Calu3 (cell line): ENCODE measurements around the gene PLA1A. TPM values are rescaled to one million over a fixed set of nuclear protein-coding genes. Genes with fewer than 3 reads are reported as not detected.

ENCODE experiments used
- BruUV-seq: library from RNA; stranded (reverse); fragments of 400-500 nt; replicated peaks from 2 replicates; lab custom pipeline; 2021; lab: Mats Ljungman, UMichigan
- CTCF ChIA-PET: fragments of 300-600 bp; sonication (Branson Sonifier 250); formaldehyde crosslinking; loops from one replicate; lab custom pipeline; 2022; ENCODE audit warnings: antibody characterized with exemption; lab: Charles Lee
- DNase-seq: peaks from one replicate; pipeline ENCODE4 v3.0.0; 2022
- H3K27ac Mint-ChIP-seq: one replicate; pipeline ENCODE4 v1.8.0; 2022; ENCODE audit warnings: mixed read lengths; ENCODE audit not compliant: unreplicated experiment
- H3K27me3 Mint-ChIP-seq: one replicate; pipeline ENCODE4 v1.8.0; 2022; ENCODE audit warnings: mixed read lengths; ENCODE audit not compliant: unreplicated experiment
- H3K36me3 Mint-ChIP-seq: one replicate; pipeline ENCODE4 v1.8.0; 2022; ENCODE audit warnings: mild to moderate bottlenecking, moderate library complexity, mixed read lengths; ENCODE audit not compliant: insufficient read depth, unreplicated experiment
- H3K4me1 Mint-ChIP-seq: one replicate; pipeline ENCODE4 v1.8.0; 2022; ENCODE audit warnings: mild to moderate bottlenecking, low read depth, mixed read lengths; ENCODE audit not compliant: unreplicated experiment
- H3K4me3 Mint-ChIP-seq: one replicate; pipeline ENCODE4 v1.8.0; 2022; ENCODE audit warnings: mild to moderate bottlenecking, low read depth, moderate library complexity, mixed read lengths; ENCODE audit not compliant: unreplicated experiment
- H3K9me3 Mint-ChIP-seq: one replicate; pipeline ENCODE4 v1.8.0; 2022; ENCODE audit warnings: low read depth, mixed read lengths; ENCODE audit not compliant: unreplicated experiment
- intact Hi-C: fragments of 100-400 bp; cut with micrococcal nuclease; formaldehyde crosslinking; loops from one replicate; pipeline ENCODE4 v1.10.0; 2022; ENCODE audit not compliant: unreplicated experiment
- total RNA-seq: library from RNA; stranded (reverse); gene quantifications from 2 replicates; pipeline ENCODE4 v1.2.3, GENCODE V29; 2022
- TF ChIP-seq, protein P1 (sequence below): fragments of 200-600 bp; IDR thresholded peaks from one replicate; pipeline ENCODE4 v1.8.0; 2022; ENCODE audit warnings: antibody characterized with exemption; ENCODE audit not compliant: unreplicated experiment

The PLA1A gene
- total RNA-seq, 1 experiment from 2014 or later, result 0.99 TPM

DNA sequence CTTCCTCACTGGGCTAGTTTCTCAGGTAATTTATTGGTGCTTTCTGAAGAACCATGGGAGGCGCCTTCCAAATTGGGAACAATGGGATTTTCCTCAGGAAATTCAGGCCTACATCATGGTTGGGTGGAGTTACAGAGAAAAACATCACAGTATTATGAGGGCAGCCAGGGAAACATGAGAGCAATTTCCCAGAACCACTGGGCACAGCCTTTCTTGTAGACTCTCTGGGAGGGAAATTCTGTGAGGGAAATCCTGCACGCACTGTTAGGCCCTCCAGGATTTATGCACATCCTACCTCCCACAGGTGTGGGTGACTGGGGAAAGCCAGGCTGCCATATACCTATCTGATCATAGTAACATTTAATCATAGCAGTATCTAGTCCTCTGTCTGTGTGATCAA lies 49.5 kb downstream of the PLA1A start:
- TF ChIP-seq, protein P1, sequence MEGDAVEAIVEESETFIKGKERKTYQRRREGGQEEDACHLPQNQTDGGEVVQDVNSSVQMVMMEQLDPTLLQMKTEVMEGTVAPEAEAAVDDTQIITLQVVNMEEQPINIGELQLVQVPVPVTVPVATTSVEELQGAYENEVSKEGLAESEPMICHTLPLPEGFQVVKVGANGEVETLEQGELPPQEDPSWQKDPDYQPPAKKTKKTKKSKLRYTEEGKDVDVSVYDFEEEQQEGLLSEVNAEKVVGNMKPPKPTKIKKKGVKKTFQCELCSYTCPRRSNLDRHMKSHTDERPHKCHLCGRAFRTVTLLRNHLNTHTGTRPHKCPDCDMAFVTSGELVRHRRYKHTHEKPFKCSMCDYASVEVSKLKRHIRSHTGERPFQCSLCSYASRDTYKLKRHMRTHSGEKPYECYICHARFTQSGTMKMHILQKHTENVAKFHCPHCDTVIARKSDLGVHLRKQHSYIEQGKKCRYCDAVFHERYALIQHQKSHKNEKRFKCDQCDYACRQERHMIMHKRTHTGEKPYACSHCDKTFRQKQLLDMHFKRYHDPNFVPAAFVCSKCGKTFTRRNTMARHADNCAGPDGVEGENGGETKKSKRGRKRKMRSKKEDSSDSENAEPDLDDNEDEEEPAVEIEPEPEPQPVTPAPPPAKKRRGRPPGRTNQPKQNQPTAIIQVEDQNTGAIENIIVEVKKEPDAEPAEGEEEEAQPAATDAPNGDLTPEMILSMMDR, result no peak
- H3K9me3 Mint-ChIP-seq, result no peaks in the 10 kb centered on the region
- DNase-seq, result no peak
- no peak overlapping the region for H3K27ac Mint-ChIP-seq
- H3K4me1 Mint-ChIP-seq, result no peaks in the 10 kb centered on the region
- no peak overlapping the region for H3K4me3 Mint-ChIP-seq
- intact Hi-C loops, result no loop called here
- CTCF ChIA-PET, result no interaction called here
- H3K36me3 Mint-ChIP-seq, result no peaks in the 10 kb centered on the region
- no peaks in the 10 kb centered on the region for H3K27me3 Mint-ChIP-seq
- BruUV-seq, result no TSS peak

DNA sequence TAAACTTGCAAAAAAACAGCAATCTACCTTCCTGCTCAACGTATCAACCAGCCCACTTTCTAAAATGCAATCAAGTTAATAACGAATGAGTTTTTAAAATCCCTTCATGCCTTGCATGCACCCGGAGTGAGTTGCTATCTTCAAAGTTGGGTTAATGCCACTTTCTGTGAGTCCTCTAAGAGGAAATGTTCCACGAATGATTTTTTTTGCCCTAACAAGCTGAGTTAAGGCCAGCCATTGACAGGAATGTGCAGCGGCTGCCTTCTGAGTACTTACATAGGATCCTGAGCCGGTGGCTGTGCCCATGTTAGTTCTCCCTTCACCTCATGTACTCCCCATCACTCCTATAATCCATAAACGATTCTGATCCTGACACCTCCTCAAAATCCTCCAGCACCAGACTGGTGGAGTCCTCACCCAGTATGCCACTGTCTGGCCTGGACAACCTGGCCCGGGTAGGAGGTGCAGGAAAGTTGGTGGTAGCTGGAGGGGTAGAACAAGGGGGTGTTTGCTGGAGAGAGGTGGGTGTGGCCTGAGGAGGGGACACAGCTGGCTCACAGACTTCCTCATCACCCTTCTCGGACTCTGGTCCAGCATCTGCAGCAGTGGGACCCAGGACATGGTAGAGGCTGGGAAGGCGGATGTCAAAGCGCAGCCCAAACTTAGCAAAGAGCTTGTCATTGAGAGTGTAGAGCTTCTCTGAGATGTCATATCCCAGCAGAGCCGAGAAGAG lies 50.3 kb downstream of the PLA1A start:
- no peak for DNase-seq
- Mint-ChIP-seq H3K27ac (no peak overlapping the region), H3K36me3 (no peaks in the 10 kb centered on the region), H3K4me1 (no peaks in the 10 kb centered on the region), H3K27me3 (no peaks in the 10 kb centered on the region), H3K9me3 (no peaks in the 10 kb centered on the region), H3K4me3 (no peak overlapping the region)
- no TSS peak for BruUV-seq
- intact Hi-C loops, result no loop called here
- TF ChIP-seq, protein P1, result no peak
- CTCF ChIA-PET, result no interaction called here

DNA sequence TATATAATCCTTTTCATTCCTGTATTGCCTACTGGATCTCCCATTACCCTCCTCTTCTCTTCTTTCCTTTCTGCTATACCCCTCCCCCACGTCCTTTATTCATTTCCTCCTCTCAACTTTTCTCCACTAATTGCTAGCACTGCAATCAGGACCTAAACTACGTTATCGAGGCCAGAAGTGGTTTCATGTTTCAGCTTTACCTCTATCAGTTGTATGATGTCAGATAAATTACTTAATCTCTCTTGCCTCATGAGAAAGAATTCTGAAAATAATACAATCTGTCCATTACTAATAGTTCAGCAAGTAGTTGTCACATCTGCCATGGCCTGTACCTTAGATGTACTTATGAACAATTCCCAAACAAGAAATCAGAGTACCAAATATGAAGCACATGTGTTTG lies 52.1 kb downstream of the PLA1A start:
- Mint-ChIP-seq H3K36me3 (no peaks in the 10 kb centered on the region), H3K4me3 (no peak overlapping the region), H3K9me3 (no peaks in the 10 kb centered on the region), H3K27ac (no peak overlapping the region), H3K27me3 (no peaks in the 10 kb centered on the region), H3K4me1 (no peaks in the 10 kb centered on the region)
- TF ChIP-seq, protein P1, result no peak
- CTCF ChIA-PET, result no interaction called here
- no peak for DNase-seq
- BruUV-seq, result no TSS peak
- intact Hi-C loops, result no loop called here

DNA sequence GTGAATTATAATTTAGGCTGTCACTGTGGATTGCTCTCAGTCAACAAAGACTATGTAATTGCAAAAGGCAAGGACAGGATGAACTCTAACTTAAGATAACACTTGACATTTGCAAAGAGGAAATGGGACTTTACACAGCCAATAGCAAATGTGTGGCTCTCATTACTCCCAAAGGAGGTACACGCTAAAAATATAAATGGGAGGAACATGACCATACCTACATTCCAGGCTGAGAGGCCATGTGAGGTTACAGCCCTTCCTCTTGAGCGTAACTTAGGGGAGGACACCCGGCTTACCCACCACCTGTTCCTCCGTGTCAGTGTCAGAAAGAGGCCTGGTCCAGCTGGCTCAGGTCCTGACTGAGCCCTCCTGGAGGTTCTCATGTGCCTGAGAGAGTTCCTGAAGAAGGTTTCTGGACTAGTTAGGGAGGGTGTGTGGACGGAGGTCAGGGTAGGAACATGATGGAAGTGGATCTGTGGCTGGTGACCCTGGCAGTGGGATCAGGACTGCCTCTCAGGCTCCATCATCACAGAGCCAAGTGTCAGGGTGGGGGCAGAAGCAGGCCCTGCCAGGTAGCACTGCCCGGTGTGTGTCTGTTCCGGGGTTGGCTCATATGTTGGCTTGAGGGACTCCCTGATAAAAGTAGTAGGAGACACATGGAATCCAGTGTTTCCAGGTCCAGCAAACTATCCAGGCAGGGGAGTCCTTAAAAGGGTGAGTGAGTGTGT lies 54.8 kb downstream of the PLA1A start:
- CTCF ChIA-PET, result no interaction called here
- BruUV-seq, result no TSS peak
- H3K4me1 Mint-ChIP-seq, result no peaks in the 10 kb centered on the region

More for the DNA sequence above, 54.8 kb downstream of the PLA1A start:
- TF ChIP-seq, protein P1, result no peak
- no peaks in the 10 kb centered on the region for H3K9me3 Mint-ChIP-seq
- no peaks in the 10 kb centered on the region for H3K27me3 Mint-ChIP-seq
- intact Hi-C loops, result no loop called here
- no peak overlapping the region for H3K4me3 Mint-ChIP-seq
- no peak for DNase-seq
- no peaks in the 10 kb centered on the region for H3K36me3 Mint-ChIP-seq
- H3K27ac Mint-ChIP-seq, result no peak overlapping the region
